ENCODE measurements around the gene PPM1H.

PPM1H gene

GRCh38 chr12:62873826-62874448 lies 61.0 kb downstream of the PPM1H start:
- no peak for DNase-seq (ENCODE audit: low spot score)

- DNase-seq (ENCODE audit: low spot score), result no peak
Measured at GRCh38 chr12:62873116-62873825, 61.7 kb downstream of the PPM1H start.

GRCh38 chr12:62868820-62869219 lies 66.1 kb downstream of the PPM1H start:
- DNase-seq (ENCODE audit: low spot score), result no peak

- DNase-seq (ENCODE audit: low spot score), result no peak
Measured at GRCh38 chr12:62866451-62867082, 68.4 kb downstream of the PPM1H start.

- DNase-seq (ENCODE audit: low spot score), result no peak
Measured at GRCh38 chr12:62865937-62866336, 69.0 kb downstream of the PPM1H start.

GRCh38 chr12:62865065-62865464 lies 69.9 kb downstream of the PPM1H start:
- DNase-seq (ENCODE audit: low spot score), result no peak

GRCh38 chr12:62862259-62862881 lies 72.6 kb downstream of the PPM1H start:
- no peak for DNase-seq (ENCODE audit: low spot score)

GRCh38 chr12:62861586-62861985 lies 73.4 kb downstream of the PPM1H start:
- DNase-seq (ENCODE audit: low spot score), result no peak

GRCh38 chr12:62860501-62861411 lies 74.2 kb downstream of the PPM1H start:
- DNase-seq (ENCODE audit: low spot score), result no peak

- DNase-seq (ENCODE audit: low spot score), result no peak
Measured at GRCh38 chr12:62860020-62860419, 74.9 kb downstream of the PPM1H start.

GRCh38 chr12:62859321-62859737 lies 75.6 kb downstream of the PPM1H start:
- DNase-seq (ENCODE audit: low spot score), result no peak

GRCh38 chr12:62856454-62856853 lies 78.5 kb downstream of the PPM1H start:
- no peak for DNase-seq (ENCODE audit: low spot score)

- DNase-seq (ENCODE audit: low spot score), result no peak
Measured at GRCh38 chr12:62854024-62854423, 80.9 kb downstream of the PPM1H start.

- no peak for DNase-seq (ENCODE audit: low spot score)
Measured at GRCh38 chr12:62849398-62849797, 85.6 kb downstream of the PPM1H start.

- DNase-seq (ENCODE audit: low spot score), result no peak
Measured at GRCh38 chr12:62848418-62848817, 86.5 kb downstream of the PPM1H start.

GRCh38 chr12:62847709-62848108 lies 87.2 kb downstream of the PPM1H start:
- no peak for DNase-seq (ENCODE audit: low spot score)

GRCh38 chr12:62846491-62846890 lies 88.5 kb downstream of the PPM1H start:
- DNase-seq (ENCODE audit: low spot score), result no peak

- no peak for DNase-seq (ENCODE audit: low spot score)
Measured at GRCh38 chr12:62844915-62845314, 90.0 kb downstream of the PPM1H start.

GRCh38 chr12:62843716-62844115 lies 91.2 kb downstream of the PPM1H start:
- DNase-seq (ENCODE audit: low spot score), result no peak

GRCh38 chr12:62841846-62842245 lies 93.1 kb downstream of the PPM1H start:
- no peak for DNase-seq (ENCODE audit: low spot score)

GRCh38 chr12:62840806-62841205 lies 94.1 kb downstream of the PPM1H start:
- no peak for DNase-seq (ENCODE audit: low spot score)
